Measurements from ENCODE around the gene DISC1. TPM values are rescaled to one million over a fixed set of nuclear protein-coding genes. Genes with fewer than 3 reads are reported as not detected.
A peak's percentile ranks its signal among the peaks of the same experiment; 100 is the strongest.

Gene DISC1
- total and polyA plus RNA-seq, 12 donors: 1.0 to 21.0 (median 9.7) TPM

GRCh38 chr1:231990388-231990787 is 363.8 kb downstream of the DISC1 start:
- no peak overlapping the region for H3K27ac ChIP-seq
- H3K9me3 ChIP-seq (replicated peaks in 1 of 3): no peaks in the 10 kb centered on the region
- peak in 1 of 7 donors; percentile 5 for DNase-seq
- WGBS, 4 donors: 76 to 87% (median 83%) methylated on average over 5 of the region's 5 CpGs
- no peaks in the 10 kb centered on the region for H3K4me1 ChIP-seq (replicated peaks in 1 of 2)
- H3K27me3 ChIP-seq: no peaks in the 10 kb centered on the region
- H3K36me3 ChIP-seq (replicated peaks in 1 of 2): no peaks in the 10 kb centered on the region
- intact Hi-C loops (cut with DNase I): no loop called here
- no peak overlapping the region for H3K4me3 ChIP-seq
- TF ChIP-seq POLR2A (IDR thresholded peaks at IDR 0.05) (no peak), CTCF (IDR thresholded peaks at IDR 0.05) (no peak)

DNA sequence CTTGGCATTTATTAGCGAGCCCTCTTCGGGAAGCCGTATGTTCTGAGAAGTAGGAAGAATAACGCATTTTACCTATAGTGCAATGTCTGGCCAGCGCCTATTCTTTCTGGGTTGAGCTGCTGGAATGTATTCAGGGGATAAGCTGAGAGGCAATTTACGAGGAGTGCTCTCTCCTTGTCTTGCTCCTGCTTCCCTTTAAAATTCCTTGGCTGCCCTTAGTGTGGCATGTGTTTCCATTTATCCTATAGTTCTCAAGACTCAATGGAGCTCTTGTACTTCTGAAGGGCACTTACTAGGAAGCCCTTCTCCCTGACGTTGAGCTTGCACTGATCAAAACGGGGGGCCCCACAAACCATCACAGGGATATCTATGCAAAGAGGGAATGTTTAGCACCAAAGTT is 364.6 kb downstream of the DISC1 start:
- no peak overlapping the region for H3K4me3 ChIP-seq
- no peak for DNase-seq
- H3K4me1 ChIP-seq (replicated peaks in 1 of 2): no peaks in the 10 kb centered on the region
- no peak overlapping the region for H3K27ac ChIP-seq
- no peaks in the 10 kb centered on the region for H3K27me3 ChIP-seq
- WGBS, 4 donors: 86 to 90% (median 89%) methylated on average over 8 of the region's 8 CpGs
- intact Hi-C loops (cut with DNase I): no loop called here
- TF ChIP-seq POLR2A (IDR thresholded peaks at IDR 0.05) (no peak), CTCF (IDR thresholded peaks at IDR 0.05) (no peak)
- no peaks in the 10 kb centered on the region for H3K36me3 ChIP-seq (replicated peaks in 1 of 2)
- no peaks in the 10 kb centered on the region for H3K9me3 ChIP-seq (replicated peaks in 1 of 3)

DNA sequence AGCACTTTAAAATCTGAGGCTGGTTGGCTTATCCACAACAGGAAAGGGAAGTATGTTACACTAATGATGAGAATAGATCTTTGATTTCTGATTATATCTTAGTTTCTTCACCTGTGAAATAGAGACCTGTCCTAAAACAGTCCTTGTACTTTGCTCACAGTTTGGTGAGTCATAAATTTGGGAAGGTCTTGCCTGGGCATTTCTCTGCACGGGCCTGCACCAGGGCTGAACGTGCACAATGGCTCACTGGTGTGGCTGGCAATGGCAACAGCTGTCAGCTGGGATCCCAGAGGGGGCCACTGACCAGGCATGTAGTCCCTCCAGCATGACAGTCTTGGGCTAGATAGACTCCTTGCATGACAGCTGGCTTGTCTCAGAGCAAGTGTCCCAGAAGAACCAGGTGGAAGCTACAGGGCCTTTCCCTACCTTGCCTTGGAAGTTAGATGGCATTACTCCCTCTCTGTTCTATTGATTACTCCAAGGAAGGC is 367.4 kb downstream of the DISC1 start:
- Histone ChIP-seq H3K36me3 (replicated peaks in 1 of 2) (no peaks in the 10 kb centered on the region), H3K4me1 (replicated peaks in 1 of 2) (no peaks in the 10 kb centered on the region), H3K27me3 (no peaks in the 10 kb centered on the region), H3K4me3 (no peak overlapping the region), H3K27ac (no peak overlapping the region), H3K9me3 (replicated peaks in 1 of 3) (no peaks in the 10 kb centered on the region)
- intact Hi-C loops (cut with DNase I): no loop called here
- TF ChIP-seq POLR2A (IDR thresholded peaks at IDR 0.05) (no peak), CTCF (IDR thresholded peaks at IDR 0.05) (no peak)
- 79 to 100% (median 86%) methylated on average over 2 of the region's 2 CpGs for WGBS, 4 donors
- DNase-seq: no peak

DNA sequence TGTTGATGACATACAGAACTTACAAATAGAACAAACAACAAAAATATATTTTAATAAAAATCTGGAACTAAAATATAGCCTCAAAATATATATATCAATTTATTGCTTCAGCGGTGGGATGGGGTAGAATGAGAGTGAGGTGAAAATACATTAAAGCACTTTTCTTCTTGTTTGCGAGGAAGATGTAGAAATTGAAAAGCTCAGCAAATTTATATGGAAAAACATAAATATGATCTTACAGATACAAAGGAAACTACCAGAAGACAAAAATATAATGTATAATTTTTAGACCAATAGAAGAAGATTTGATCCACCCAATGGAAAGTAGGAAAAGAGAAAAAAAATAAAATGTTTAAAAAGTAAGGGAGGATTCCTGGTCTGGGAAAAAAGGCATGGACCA is 372.2 kb downstream of the DISC1 start:
- no peak for TF ChIP-seq CTCF (IDR thresholded peaks at IDR 0.05)
- TF ChIP-seq POLR2A (IDR thresholded peaks at IDR 0.05): no peak
- no peaks in the 10 kb centered on the region for H3K36me3 ChIP-seq (replicated peaks in 1 of 2)
- intact Hi-C loops (cut with DNase I): no loop called here

More for the DNA sequence above, 372.2 kb downstream of the DISC1 start:
- Histone ChIP-seq H3K27ac (no peak overlapping the region), H3K4me3 (no peak overlapping the region), H3K27me3 (no peaks in the 10 kb centered on the region), H3K4me1 (replicated peaks in 1 of 2) (no peaks in the 10 kb centered on the region), H3K9me3 (replicated peaks in 1 of 3) (no peaks in the 10 kb centered on the region)
- DNase-seq: no peak
- WGBS, 4 donors: 94 to 99% (median 98%) methylated on average over 2 of the region's 2 CpGs
